Astrocyte (in vitro differentiated cells and primary cell): ENCODE measurements around the gene NUSAP1.

ENCODE experiments used
- CTCF ChIP-seq: IDR thresholded peaks from 2 replicates; pipeline ENCODE4 v1.5.1; 2011; ENCODE audit warnings: low read depth, mild to moderate bottlenecking, inconsistent platforms, low read length, moderate library complexity; ENCODE audit not compliant: insufficient read depth
- EZH2 ChIP-seq: IDR thresholded peaks from 2 replicates; pipeline ENCODE4 v1.6.1; 2012; ENCODE audit warnings: mild to moderate bottlenecking, low read length, inconsistent platforms; ENCODE audit not compliant: insufficient read depth

DNA sequence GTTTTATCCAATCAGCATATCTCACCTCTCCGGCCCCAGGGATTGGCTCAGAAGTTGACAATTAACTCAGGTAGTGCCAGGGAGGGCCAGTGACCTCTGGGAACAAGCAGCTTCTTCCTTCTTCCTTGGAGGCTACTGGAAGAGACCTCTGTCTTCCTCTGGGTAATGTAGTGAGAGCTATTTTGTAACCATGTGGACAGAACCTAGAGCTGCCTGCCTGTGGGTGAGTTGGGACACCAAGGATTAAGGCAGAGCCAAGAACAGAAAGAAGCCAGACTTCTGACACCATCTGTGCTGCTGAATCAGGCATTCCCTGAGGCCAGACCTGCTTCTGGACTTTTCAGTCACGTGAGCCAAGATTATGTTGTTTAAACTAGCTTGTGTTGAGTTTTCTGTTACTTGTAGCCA is 75.6 kb downstream of the NUSAP1 start:
- TF ChIP-seq CTCF (no peak), EZH2 (no peak)
